Measurements from ENCODE around the gene SMIM5.
"Not testable (repeated sequence)": the region's sequence is repeated elsewhere in the genome, so short reads cannot be mapped to it uniquely, and the experiment has no call there.

The SMIM5 gene

GRCh38 chr17:75635610-75636202 lies 2.5 kb downstream of the SMIM5 start:
- in situ Hi-C loops (cut with MboI; ENCODE audit: low pct_unique_long_range_greater_than_20kb, low sequenced_read_pairs, unreplicated experiment), result no loop called here
- TF ChIP-seq CTCF (IDR thresholded peaks at IDR 0.05; ENCODE audit: extremely low read depth, insufficient read depth, missing control alignments), result no peak
- no peak for DNase-seq (ENCODE audit: low spot score)

GRCh38 chr17:75636381-75637142 lies 3.3 kb downstream of the SMIM5 start:
- in situ Hi-C loops (cut with MboI; ENCODE audit: low pct_unique_long_range_greater_than_20kb, low sequenced_read_pairs, unreplicated experiment), result no loop called here
- TF ChIP-seq CTCF (IDR thresholded peaks at IDR 0.05; ENCODE audit: extremely low read depth, insufficient read depth, missing control alignments), result no peak
- DNase-seq (ENCODE audit: low spot score), result no peak

- in situ Hi-C loops (cut with MboI; ENCODE audit: low pct_unique_long_range_greater_than_20kb, low sequenced_read_pairs, unreplicated experiment), result no loop called here
- no peak for TF ChIP-seq CTCF (IDR thresholded peaks at IDR 0.05; ENCODE audit: extremely low read depth, insufficient read depth, missing control alignments)
Observed at GRCh38 chr17:75637143-75637538, 3.9 kb downstream of the SMIM5 start.

GRCh38 chr17:75637551-75637950 lies 4.3 kb downstream of the SMIM5 start:
- in situ Hi-C loops (cut with MboI; ENCODE audit: low pct_unique_long_range_greater_than_20kb, low sequenced_read_pairs, unreplicated experiment), result no loop called here
- no peak for DNase-seq (ENCODE audit: low spot score)
- no peak for TF ChIP-seq CTCF (IDR thresholded peaks at IDR 0.05; ENCODE audit: extremely low read depth, insufficient read depth, missing control alignments)

More at GRCh38 chr17:75637143-75637538, 3.9 kb downstream of the SMIM5 start:
- DNase-seq (ENCODE audit: low spot score), result no peak

GRCh38 chr17:75638039-75638438 lies 4.8 kb downstream of the SMIM5 start:
- DNase-seq (ENCODE audit: low spot score); in situ Hi-C loops (cut with MboI; ENCODE audit: low pct_unique_long_range_greater_than_20kb, low sequenced_read_pairs, unreplicated experiment): not testable (repeated sequence)

GRCh38 chr17:75638893-75639292 lies 5.7 kb downstream of the SMIM5 start:
- DNase-seq (ENCODE audit: low spot score), result no peak
- in situ Hi-C loops (cut with MboI; ENCODE audit: low pct_unique_long_range_greater_than_20kb, low sequenced_read_pairs, unreplicated experiment), result no loop called here
- TF ChIP-seq CTCF (IDR thresholded peaks at IDR 0.05; ENCODE audit: extremely low read depth, insufficient read depth, missing control alignments), result no peak

- in situ Hi-C loops (cut with MboI; ENCODE audit: low pct_unique_long_range_greater_than_20kb, low sequenced_read_pairs, unreplicated experiment), result no loop called here
- TF ChIP-seq CTCF (IDR thresholded peaks at IDR 0.05; ENCODE audit: extremely low read depth, insufficient read depth, missing control alignments), result no peak
- DNase-seq (ENCODE audit: low spot score), result no peak
Observed at GRCh38 chr17:75639327-75639726, 6.1 kb downstream of the SMIM5 start.

Measured in GM13977 (cell line).